Astrocyte (in vitro differentiated cells and primary cell): Measurements from ENCODE around the gene FAM131A.

Source experiments
- CTCF ChIP-seq: IDR thresholded peaks from 2 replicates; pipeline ENCODE4 v1.5.1; 2011; ENCODE audit warnings: low read depth, mild to moderate bottlenecking, inconsistent platforms, low read length, moderate library complexity; ENCODE audit not compliant: insufficient read depth
- EZH2 ChIP-seq: IDR thresholded peaks from 2 replicates; pipeline ENCODE4 v1.6.1; 2012; ENCODE audit warnings: mild to moderate bottlenecking, low read length, inconsistent platforms; ENCODE audit not compliant: insufficient read depth

DNA sequence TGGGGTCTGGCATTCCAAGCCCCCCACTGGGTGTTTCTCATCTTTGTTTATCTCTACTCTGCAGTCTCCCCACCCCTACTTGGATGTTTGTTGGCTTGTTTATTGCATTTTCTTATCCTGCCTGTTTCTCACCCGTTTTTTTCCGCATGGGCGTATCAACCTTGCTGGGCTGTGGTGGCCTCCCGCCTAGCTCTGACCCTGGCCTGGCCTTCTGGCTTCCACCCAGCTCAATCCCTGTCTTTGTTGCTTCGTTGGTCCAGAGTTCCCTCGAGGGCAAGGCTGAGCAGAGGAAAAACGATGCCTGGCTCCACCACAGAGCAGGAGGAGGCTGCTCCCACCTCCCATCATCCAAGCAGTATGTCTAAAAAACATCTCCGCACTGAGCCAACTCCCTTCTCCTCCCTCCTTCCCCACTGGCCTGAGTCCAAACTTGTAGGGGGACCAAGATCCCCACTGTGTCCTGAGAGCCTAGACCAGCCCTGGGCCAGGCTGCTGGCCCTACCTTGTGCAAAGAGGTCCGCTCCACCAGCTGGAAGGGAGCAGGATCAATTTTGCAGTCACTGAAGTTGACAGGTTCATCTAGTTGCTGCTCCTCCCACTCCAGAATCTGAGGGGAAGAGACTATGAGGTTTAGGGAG is 14.2 kb downstream of the FAM131A start:
- TF ChIP-seq CTCF, result no peak
- TF ChIP-seq EZH2, result no peak
